ENCODE results near the gene ACSS2. TPM values are rescaled to one million over a fixed set of nuclear protein-coding genes. Genes with fewer than 3 reads are reported as not detected.
A peak's percentile ranks its signal among the peaks of the same experiment; 100 is the strongest.

ACSS2 gene
- total RNA-seq, 2 experiments from 2014 or later, result 45.6 to 47.7 TPM

GRCh38 chr20:34941226-34941625, 64.8 kb downstream of the ACSS2 start:
- intact Hi-C loops (cut with micrococcal nuclease), result no loop called here
- no peak for DNase-seq
- peaks cover 28% of the 10 kb centered on the region for H3K36me3 Mint-ChIP-seq
- H3K27ac Mint-ChIP-seq, result no peak overlapping the region
- H3K27me3 Mint-ChIP-seq, result no peaks in the 10 kb centered on the region
- POLR2A ChIA-PET, result interaction anchor here (0.6 kb wide), 1 partner anchor 342 kb away, joined by 3 read pairs; no protein-coding TSS in a partner anchor
- H3K4me1 Mint-ChIP-seq (ENCODE audit: low read depth), result peaks cover 6% of the 10 kb centered on the region
- CTCF ChIA-PET, result interaction anchor here (0.8 to 1.2 kb wide), 2 partner anchors 15 kb away, joined by 3 read pairs; no protein-coding TSS in a partner anchor
- H3K9me3 Mint-ChIP-seq, result no peaks in the 10 kb centered on the region
- no peak overlapping the region for H3K4me3 Mint-ChIP-seq

GRCh38 chr20:34942301-34942700, 65.9 kb downstream of the ACSS2 start:
- ChIA-PET CTCF (no interaction called here), POLR2A (interaction anchor here (0.6 kb wide), 1 partner anchor 11 kb away, joined by 3 read pairs; no protein-coding TSS in a partner anchor)
- no peaks in the 10 kb centered on the region for H3K9me3 Mint-ChIP-seq
- no peak for DNase-seq
- intact Hi-C loops (cut with micrococcal nuclease), result no loop called here
- H3K27me3 Mint-ChIP-seq, result no peaks in the 10 kb centered on the region
- peaks cover 22% of the 10 kb centered on the region for H3K36me3 Mint-ChIP-seq
- no peak overlapping the region for H3K27ac Mint-ChIP-seq
- no peak overlapping the region for H3K4me3 Mint-ChIP-seq
- peaks cover 6% of the 10 kb centered on the region for H3K4me1 Mint-ChIP-seq (ENCODE audit: low read depth)

GRCh38 chr20:34943808-34944567, 67.6 kb downstream of the ACSS2 start:
- Mint-ChIP-seq H3K4me3 (no peak overlapping the region), H3K9me3 (no peaks in the 10 kb centered on the region), H3K36me3 (peaks cover 21% of the 10 kb centered on the region), H3K27me3 (no peaks in the 10 kb centered on the region), H3K4me1 (ENCODE audit: low read depth) (peaks cover 6% of the 10 kb centered on the region), H3K27ac (no peak overlapping the region)
- intact Hi-C loops (cut with micrococcal nuclease), result no loop called here
- POLR2A ChIA-PET, result interaction anchor here (1.0 kb wide), 1 partner anchor 203 kb away, joined by 3 read pairs; the partner anchor contains the start of gene EDEM2
- no peak for DNase-seq
- CTCF ChIA-PET, result interaction anchor here (0.6 to 1.2 kb wide), 3 partner anchors 12 to 71 kb away, joined by 3 read pairs; no protein-coding TSS in a partner anchor

GRCh38 chr20:34945315-34946077, 69.1 kb downstream of the ACSS2 start:
- Mint-ChIP-seq H3K36me3 (peaks cover 28% of the 10 kb centered on the region), H3K4me1 (ENCODE audit: low read depth) (peaks cover 6% of the 10 kb centered on the region), H3K4me3 (no peak overlapping the region), H3K27ac (no peak overlapping the region), H3K9me3 (no peaks in the 10 kb centered on the region), H3K27me3 (no peaks in the 10 kb centered on the region)
- intact Hi-C loops (cut with micrococcal nuclease), result no loop called here
- CTCF ChIA-PET, result interaction anchor here (1.3 kb wide), 1 partner anchor 71 kb away, joined by 3 read pairs; no protein-coding TSS in a partner anchor
- POLR2A ChIA-PET, result interaction anchor here (0.7 kb wide), 1 partner anchor 33 kb away, joined by 3 read pairs; no protein-coding TSS in a partner anchor
- no peak for DNase-seq

- Mint-ChIP-seq H3K27ac (no peak overlapping the region), H3K36me3 (peaks cover 24% of the 10 kb centered on the region), H3K27me3 (no peaks in the 10 kb centered on the region), H3K4me3 (no peak overlapping the region), H3K9me3 (no peaks in the 10 kb centered on the region), H3K4me1 (ENCODE audit: low read depth) (peaks cover 6% of the 10 kb centered on the region)
- DNase-seq, result no peak
- ChIA-PET CTCF (interaction anchor here (1.3 kb wide), 1 partner anchor 73 kb away, joined by 3 read pairs; no protein-coding TSS in a partner anchor), POLR2A (no interaction called here)
- intact Hi-C loops (cut with micrococcal nuclease), result no loop called here
These were observed 70.2 kb downstream of the ACSS2 start for GRCh38 chr20:34946661-34947060.

- H3K27me3 Mint-ChIP-seq, result no peaks in the 10 kb centered on the region
- POLR2A ChIA-PET, result no interaction called here
- H3K27ac Mint-ChIP-seq, result no peak overlapping the region
- H3K36me3 Mint-ChIP-seq, result peaks cover 26% of the 10 kb centered on the region
- no peaks in the 10 kb centered on the region for H3K9me3 Mint-ChIP-seq
- no peak overlapping the region for H3K4me3 Mint-ChIP-seq
- CTCF ChIA-PET, result interaction anchor here (1.2 kb wide), 1 partner anchor 73 kb away, joined by 4 read pairs; no protein-coding TSS in a partner anchor
- peak; percentile 16 for DNase-seq
- intact Hi-C loops (cut with micrococcal nuclease), result no loop called here
- peaks cover 6% of the 10 kb centered on the region for H3K4me1 Mint-ChIP-seq (ENCODE audit: low read depth)
These were observed 70.9 kb downstream of the ACSS2 start for GRCh38 chr20:34947336-34947735.

GRCh38 chr20:34948030-34948429, 71.6 kb downstream of the ACSS2 start:
- H3K27ac Mint-ChIP-seq, result no peak overlapping the region
- H3K4me3 Mint-ChIP-seq, result no peak overlapping the region
- intact Hi-C loops (cut with micrococcal nuclease), result no loop called here
- peaks cover 24% of the 10 kb centered on the region for H3K36me3 Mint-ChIP-seq
- no peaks in the 10 kb centered on the region for H3K9me3 Mint-ChIP-seq
- no peak for DNase-seq
- H3K27me3 Mint-ChIP-seq, result no peaks in the 10 kb centered on the region
- H3K4me1 Mint-ChIP-seq (ENCODE audit: low read depth), result peaks cover 11% of the 10 kb centered on the region
- POLR2A ChIA-PET, result no interaction called here
- CTCF ChIA-PET, result interaction anchor here (1.0 to 1.2 kb wide), 3 partner anchors 73 to 179 kb away, joined by 3 to 4 read pairs (median 3); no protein-coding TSS in a partner anchor

- no peak overlapping the region for H3K27ac Mint-ChIP-seq
- peaks cover 11% of the 10 kb centered on the region for H3K4me1 Mint-ChIP-seq (ENCODE audit: low read depth)
- H3K4me3 Mint-ChIP-seq, result no peak overlapping the region
- DNase-seq, result no peak
- H3K9me3 Mint-ChIP-seq, result no peaks in the 10 kb centered on the region
- H3K36me3 Mint-ChIP-seq, result peaks cover 17% of the 10 kb centered on the region
- ChIA-PET POLR2A (no interaction called here), CTCF (interaction anchor here (0.6 kb wide), 1 partner anchor 117 kb away, joined by 5 read pairs; no protein-coding TSS in a partner anchor)
- no peaks in the 10 kb centered on the region for H3K27me3 Mint-ChIP-seq
- intact Hi-C loops (cut with micrococcal nuclease), result no loop called here
These were observed 72.7 kb downstream of the ACSS2 start for GRCh38 chr20:34949120-34949519.

GRCh38 chr20:34951252-34951651, 74.8 kb downstream of the ACSS2 start:
- ChIA-PET CTCF (interaction anchor here (1.1 to 2.1 kb wide), 5 partner anchors 75 to 211 kb away, joined by 3 to 9 read pairs (median 3); partner anchors contain the start of gene ACSS2), POLR2A (no interaction called here)
- intact Hi-C loops (cut with micrococcal nuclease), result loop anchor here (10.0 kb wide), 1 partner anchor 254 kb away; no protein-coding TSS in a partner anchor
- H3K27me3 Mint-ChIP-seq, result no peaks in the 10 kb centered on the region
- H3K36me3 Mint-ChIP-seq, result peaks cover 11% of the 10 kb centered on the region
- H3K4me3 Mint-ChIP-seq, result no peak overlapping the region
- H3K27ac Mint-ChIP-seq, result no peak overlapping the region
- no peaks in the 10 kb centered on the region for H3K9me3 Mint-ChIP-seq
- H3K4me1 Mint-ChIP-seq (ENCODE audit: low read depth), result peaks cover 20% of the 10 kb centered on the region
- no peak for DNase-seq

GRCh38 chr20:34951652-34952051, 75.2 kb downstream of the ACSS2 start:
- no peak for DNase-seq
- H3K4me1 Mint-ChIP-seq (ENCODE audit: low read depth), result peaks cover 23% of the 10 kb centered on the region
- POLR2A ChIA-PET, result no interaction called here

GRCh38 chr20:34952671-34953070, 76.3 kb downstream of the ACSS2 start:
- H3K27ac Mint-ChIP-seq, result no peak overlapping the region
- intact Hi-C loops (cut with micrococcal nuclease), result loop anchor here (10.0 kb wide), 1 partner anchor 252 kb away; no protein-coding TSS in a partner anchor
- DNase-seq, result no peak
- no peak overlapping the region for H3K4me3 Mint-ChIP-seq
- POLR2A ChIA-PET, result no interaction called here
- peaks cover 11% of the 10 kb centered on the region for H3K36me3 Mint-ChIP-seq
- no peaks in the 10 kb centered on the region for H3K9me3 Mint-ChIP-seq
- peaks cover 23% of the 10 kb centered on the region for H3K4me1 Mint-ChIP-seq (ENCODE audit: low read depth)
- CTCF ChIA-PET, result no interaction called here
- no peaks in the 10 kb centered on the region for H3K27me3 Mint-ChIP-seq

More at GRCh38 chr20:34951652-34952051, 75.2 kb downstream of the ACSS2 start:
- CTCF ChIA-PET, result interaction anchor here (1.2 to 2.1 kb wide), 4 partner anchors 76 to 101 kb away, joined by 3 to 9 read pairs (median 4); partner anchors contain the start of gene ACSS2
- Mint-ChIP-seq H3K36me3 (peaks cover 11% of the 10 kb centered on the region), H3K4me3 (no peak overlapping the region), H3K27ac (no peak overlapping the region), H3K27me3 (no peaks in the 10 kb centered on the region), H3K9me3 (no peaks in the 10 kb centered on the region)
- intact Hi-C loops (cut with micrococcal nuclease), result loop anchor here (10.0 kb wide), 1 partner anchor 253 kb away; no protein-coding TSS in a partner anchor
